Right cardiac atrium (tissue), 5 donors: ENCODE data around the gene KATNBL1. TPM values are rescaled to one million over a fixed set of nuclear protein-coding genes. Genes with fewer than 3 reads are reported as not detected.

Experiments
- ATAC-seq, 2 donors: fragments of 200-7000 bp; cut with Tn5 transposase; one replicate each; pipeline versions ENCODE4 v1.8.0 to v1.9.1; 2020; ENCODE audit warnings: moderate library complexity in 2 of 2, mild to moderate bottlenecking in 1 of 2
- DNase-seq, 3 donors: peaks; one replicate each; pipeline ENCODE4 v3.0.0-alpha.2; 2020
- H3K27ac ChIP-seq: one replicate; pipeline ENCODE4 v1.5.1; 2013; ENCODE audit warnings: mild to moderate bottlenecking, low read length, control low read depth, moderate library complexity
- H3K27me3 ChIP-seq: one replicate; pipeline ENCODE4 v1.6.1; 2013; ENCODE audit not compliant: control insufficient read depth, insufficient read depth
- H3K4me1 ChIP-seq: one replicate; pipeline ENCODE4 v1.6.1; 2013; ENCODE audit warnings: low read length; ENCODE audit not compliant: control insufficient read depth, insufficient read depth
- H3K4me3 ChIP-seq: one replicate; pipeline ENCODE4 v1.5.1; 2013; ENCODE audit warnings: low read length, control low read depth
- H3K9me3 ChIP-seq: one replicate; pipeline ENCODE4 v1.6.1; 2013; ENCODE audit warnings: low read length; ENCODE audit not compliant: control insufficient read depth
- WGBS: extraction: QIAGEN DNeasy Blood & Tissue Kit; methylation state at CpG from one replicate; pipeline ENCODE4 v1.1.7; 2013; 5-methylcytosine and 5-hydroxymethylcytosine counted together
- intact Hi-C, 4 donors: fragments of 100-400 bp; cut with DNase I; formaldehyde crosslinking; loops; one replicate each; pipeline versions ENCODE4 v1.11.0 to v1.14.0; 2022 to 2023
- polyA plus RNA-seq: library from polyadenylated mRNA; stranded (reverse); fragments of 200-250 nt; gene quantifications from one replicate; pipeline ENCODE4 v1.2.3, GENCODE V29; 2013
- total RNA-seq, 4 donors: library from RNA; stranded (reverse); fragmentation: NEBNext Ultra II Directional; extraction: Animal tissue kit (Norgen Biotek cat#: 25700); gene quantifications; one replicate each; pipeline ENCODE4 v1.2.1, GENCODE V29; 2021
- donor health status: healthy with polysubstance abuse.
- donor health status: DM: no; HTN: yes; CAD: no.
- donor health status: DM: no; HTN: no; CAD: no.
- donor health status: DM: no; HTN: yes; CAD: no; lungs with severe emphysema.
- donor health status: DM: yes; HTN: yes; CAD: no.

The KATNBL1 gene
- total and polyA plus RNA-seq, 5 donors: 12.0 to 26.1 (median 21.3) TPM

DNA sequence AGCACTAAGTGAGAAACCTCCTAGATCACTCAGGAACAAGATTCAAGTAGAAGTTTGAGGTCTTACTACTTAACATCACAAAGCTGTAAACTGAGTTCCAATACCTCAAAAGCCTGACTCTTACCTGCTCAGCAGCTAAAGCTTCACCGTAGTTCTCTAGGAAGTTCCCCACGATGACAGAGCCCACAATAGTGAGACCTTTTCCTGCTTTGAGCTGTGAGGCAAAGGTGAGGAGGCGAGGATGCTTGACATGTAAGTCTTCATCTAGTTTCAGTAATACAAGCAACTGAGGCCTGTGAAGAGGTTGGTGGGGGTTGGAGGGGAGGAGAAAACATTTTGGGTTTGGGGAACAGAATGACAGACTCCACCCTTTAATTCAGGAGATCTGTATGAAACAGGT is 30.6 kb upstream of the KATNBL1 start:
- no peaks in the 10 kb centered on the region for H3K9me3 ChIP-seq
- WGBS: 90% methylated on average over 3 of the region's 3 CpGs
- DNase-seq (no peak), ATAC-seq (no peak)
- H3K4me3 ChIP-seq: no peak overlapping the region
- H3K27ac ChIP-seq: no peak overlapping the region
- H3K4me1 ChIP-seq: no peaks in the 10 kb centered on the region
- intact Hi-C loops: loop anchor here in 2 of 4 donors (5.0 to 10.0 kb wide), 2 partner anchors 124 to 127 kb away; partner anchors contain the start of gene LPCAT4 (in 2 of the 2)
- H3K27me3 ChIP-seq: no peaks in the 10 kb centered on the region

DNA sequence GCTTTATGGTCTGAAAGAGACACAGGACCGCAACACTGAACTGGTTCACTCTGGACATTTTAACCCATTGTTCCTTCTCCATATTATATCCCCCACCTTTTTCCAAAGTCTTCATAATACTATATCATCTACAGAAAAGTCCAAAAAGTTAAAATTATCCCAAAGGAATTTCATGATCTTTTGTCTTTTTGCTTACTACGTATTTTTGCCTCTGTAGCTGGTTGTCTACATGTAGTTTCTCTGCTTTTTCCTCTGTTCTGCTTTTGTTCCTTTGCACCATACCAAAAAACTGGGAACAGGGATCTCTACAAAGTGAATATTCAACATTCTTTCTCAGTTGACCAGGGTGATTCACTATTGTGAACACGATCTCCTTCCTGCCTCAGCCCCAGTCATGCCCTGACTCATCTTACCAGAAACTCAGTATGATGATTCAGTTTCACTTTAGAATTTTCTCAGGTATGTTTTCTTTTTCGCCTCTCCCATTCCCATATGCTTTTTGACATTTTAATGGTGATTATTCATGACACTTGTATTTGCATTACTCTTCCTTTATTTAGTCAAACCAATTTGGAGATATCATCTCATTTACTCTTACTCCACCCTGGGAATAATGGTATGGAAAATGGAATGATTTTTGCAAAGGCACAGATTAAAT is 29.4 kb upstream of the KATNBL1 start:
- Histone ChIP-seq H3K4me1 (no peaks in the 10 kb centered on the region), H3K27ac (no peak overlapping the region), H3K27me3 (no peaks in the 10 kb centered on the region), H3K9me3 (no peaks in the 10 kb centered on the region), H3K4me3 (no peak overlapping the region)
- ATAC-seq (no peak), DNase-seq (no peak)
- 84% methylated on average over 4 of the region's 4 CpGs for WGBS
- intact Hi-C loops: no loop called here

GRCh38 chr15:34233614-34234013 is 23.7 kb upstream of the KATNBL1 start:
- Histone ChIP-seq H3K27ac (no peak overlapping the region), H3K9me3 (no peaks in the 10 kb centered on the region), H3K27me3 (no peaks in the 10 kb centered on the region), H3K4me1 (no peaks in the 10 kb centered on the region), H3K4me3 (no peak overlapping the region)
- DNase-seq (no peak), ATAC-seq (no peak)
- 83% methylated on average over 6 of the region's 6 CpGs for WGBS
- intact Hi-C loops: no loop called here

GRCh38 chr15:34223904-34224596 is 14.2 kb upstream of the KATNBL1 start:
- 48% methylated on average over 24 of the region's 24 CpGs for WGBS
- DNase-seq (peak in 1 of 3 donors; percentile 28), ATAC-seq (peak in 1 of 2 donors; percentile 3)
- H3K27ac ChIP-seq: peak overlapping the region; percentile 93
- peak overlapping the region; percentile 96 for H3K4me3 ChIP-seq
- H3K9me3 ChIP-seq: no peaks in the 10 kb centered on the region
- H3K27me3 ChIP-seq: no peaks in the 10 kb centered on the region
- H3K4me1 ChIP-seq: no peaks in the 10 kb centered on the region
- intact Hi-C loops: loop anchor here in 1 of 4 donors (5.0 kb wide), 1 partner anchor 122 kb away; the partner anchor contains the start of genes EMC7 and PGBD4

- ATAC-seq (no peak), DNase-seq (no peak)
- Histone ChIP-seq H3K27ac (no peak overlapping the region), H3K4me3 (no peak overlapping the region), H3K4me1 (no peaks in the 10 kb centered on the region), H3K9me3 (no peaks in the 10 kb centered on the region), H3K27me3 (no peaks in the 10 kb centered on the region)
- intact Hi-C loops: no loop called here
- WGBS: 84% methylated on average over 7 of the region's 7 CpGs
Measured at GRCh38 chr15:34217587-34218225, 7.8 kb upstream of the KATNBL1 start.

DNA sequence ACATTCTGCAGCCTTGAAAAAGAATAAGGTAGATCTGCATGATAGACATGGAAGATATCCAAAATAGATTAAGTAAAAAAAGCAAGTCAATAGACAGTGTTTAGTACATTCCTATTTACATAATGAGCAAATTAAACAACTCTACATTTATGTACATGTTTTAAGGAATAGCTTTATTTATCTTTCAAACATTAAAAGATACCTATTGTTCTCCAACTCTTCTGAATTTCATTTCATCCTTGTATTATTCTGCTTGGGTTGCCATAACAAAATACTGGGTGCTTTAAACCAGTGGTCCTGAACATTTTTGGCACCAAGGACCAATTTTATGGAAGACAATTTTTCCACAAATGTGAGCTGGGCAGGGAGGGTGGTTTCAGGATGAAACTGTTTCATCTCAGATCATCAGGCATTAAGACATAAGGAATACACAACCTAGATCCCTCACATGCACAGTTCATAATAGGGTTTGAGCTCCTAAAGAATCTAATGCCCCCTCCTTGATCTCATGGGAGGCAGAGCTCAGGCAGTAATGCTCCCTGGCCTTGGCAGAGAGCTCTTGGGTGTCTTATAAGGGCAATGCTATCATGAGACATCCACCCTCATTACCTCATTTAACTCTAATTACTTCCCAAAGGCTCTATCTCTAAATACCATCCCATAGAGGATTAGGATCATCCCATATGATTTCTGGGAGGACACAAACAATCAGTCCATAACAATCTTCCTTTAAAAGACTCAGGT is 6.8 kb upstream of the KATNBL1 start:
- DNase-seq (no peak), ATAC-seq (no peak)
- Histone ChIP-seq H3K27ac (no peak overlapping the region), H3K27me3 (no peaks in the 10 kb centered on the region), H3K9me3 (no peaks in the 10 kb centered on the region), H3K4me1 (no peaks in the 10 kb centered on the region), H3K4me3 (no peak overlapping the region)
- intact Hi-C loops: no loop called here

- intact Hi-C loops: loop anchor here in 2 of 4 donors (5.0 kb wide), 2 partner anchors 112 to 152 kb away; partner anchors contain the start of genes EMC7 (in 1 of the 2) and PGBD4 (in 1 of the 2)
- no peaks in the 10 kb centered on the region for H3K4me1 ChIP-seq
- no peak overlapping the region for H3K27ac ChIP-seq
- 44% methylated on average over 3 of the region's 3 CpGs for WGBS
- no peak for DNase-seq
- ATAC-seq: no peak
- H3K9me3 ChIP-seq: no peaks in the 10 kb centered on the region
- no peak overlapping the region for H3K4me3 ChIP-seq
- no peaks in the 10 kb centered on the region for H3K27me3 ChIP-seq
Measured at GRCh38 chr15:34214135-34214534, 4.2 kb upstream of the KATNBL1 start.

DNA sequence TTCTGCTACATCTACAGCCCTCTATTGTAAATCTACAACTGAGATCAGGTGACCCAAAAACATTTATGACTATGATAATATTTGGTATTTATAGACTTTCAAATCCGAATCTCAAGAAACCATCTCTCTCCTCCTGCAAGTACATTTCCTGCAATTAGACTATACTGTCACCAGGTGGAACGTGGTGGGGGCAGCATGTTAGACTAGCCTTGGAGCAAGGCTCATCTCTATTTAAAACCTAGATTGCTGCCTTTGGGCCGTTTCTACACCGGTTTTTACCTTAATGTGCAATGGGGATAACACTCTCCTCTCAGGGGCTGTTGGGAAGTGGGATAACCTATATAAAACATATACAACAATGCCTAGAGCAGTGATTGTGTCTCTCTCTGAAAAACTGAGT is 3.8 kb upstream of the KATNBL1 start:
- intact Hi-C loops: loop anchor here in 2 of 4 donors (5.0 kb wide), 2 partner anchors 111 to 151 kb away; partner anchors contain the start of genes EMC7 (in 1 of the 2) and PGBD4 (in 1 of the 2)
- ATAC-seq: no peak
- H3K27me3 ChIP-seq: no peaks in the 10 kb centered on the region
- no peak for DNase-seq
- 30% methylated on average over 4 of the region's 4 CpGs for WGBS
- H3K9me3 ChIP-seq: no peaks in the 10 kb centered on the region
- H3K4me1 ChIP-seq: no peaks in the 10 kb centered on the region
- H3K27ac ChIP-seq: no peak overlapping the region
- no peak overlapping the region for H3K4me3 ChIP-seq

- WGBS: 91% methylated on average over 4 of the region's 4 CpGs
- ATAC-seq (no peak), DNase-seq (no peak)
- intact Hi-C loops: no loop called here
- no peak overlapping the region for H3K27ac ChIP-seq
- H3K4me1 ChIP-seq: peaks cover 3% of the 10 kb centered on the region
- H3K4me3 ChIP-seq: no peak overlapping the region
- no peaks in the 10 kb centered on the region for H3K27me3 ChIP-seq
- no peaks in the 10 kb centered on the region for H3K9me3 ChIP-seq
Measured at GRCh38 chr15:34206011-34206410, 3.9 kb downstream of the KATNBL1 start.

GRCh38 chr15:34203936-34204335 is 6.0 kb downstream of the KATNBL1 start:
- Histone ChIP-seq H3K27ac (no peak overlapping the region), H3K4me1 (peaks cover 3% of the 10 kb centered on the region), H3K4me3 (no peak overlapping the region), H3K27me3 (no peaks in the 10 kb centered on the region), H3K9me3 (no peaks in the 10 kb centered on the region)
- ATAC-seq: no peak
- DNase-seq: no peak
- 100% methylated on average over 1 of the region's 1 CpG for WGBS
- intact Hi-C loops: no loop called here
